Vagina (tissue), 2 donors: Measurements from ENCODE around the gene EMCN. TPM values are rescaled to one million over a fixed set of nuclear protein-coding genes. Genes with fewer than 3 reads are reported as not detected.

ENCODE experiments used
- DNase-seq, 2 donors: peaks; one replicate each; pipeline ENCODE4 v3.0.0-alpha.2; 2017; ENCODE audit errors: extremely low spot score in 2 of 2
- H3K27ac ChIP-seq: fragments of 200-600 bp; sonication (generic); one replicate; pipeline ENCODE4 v1.5.1; 2019
- H3K27me3 ChIP-seq: fragments of 200-600 bp; sonication (generic); one replicate; pipeline ENCODE4 v1.5.1; 2019
- H3K36me3 ChIP-seq, 2 donors: fragments of 200-600 bp; sonication (generic); one replicate each; pipeline ENCODE4 v1.5.1; 2017 to 2019
- H3K4me1 ChIP-seq: fragments of 200-600 bp; sonication (generic); one replicate; pipeline ENCODE4 v1.5.1; 2019
- H3K4me3 ChIP-seq, 2 donors: fragments of 200-600 bp; sonication (generic); 1 replicate in 1 of 2; 2 replicates in 1 of 2; pipeline ENCODE4 v1.5.1; 2016 to 2019
- H3K9me3 ChIP-seq: fragments of 200-600 bp; sonication (generic); one replicate; pipeline ENCODE4 v1.5.1; 2019
- CTCF ChIP-seq, 3 experiments: fragments of 450-650 bp in 2 of 3; fragments of 200-600 bp in 1 of 3; sonication (generic) in 1 of 3; IDR thresholded peaks; one replicate each; pipeline ENCODE4 v1.5.1; 2017 to 2019; ENCODE audit warnings: antibody characterized with exemption in 3 of 3, mild to moderate bottlenecking in 2 of 3, moderate library complexity in 2 of 3
- POLR2A ChIP-seq, 2 donors: fragments of 450-650 bp; IDR thresholded peaks; one replicate each; pipeline ENCODE4 v1.6.1; 2017; ENCODE audit warnings: antibody characterized with exemption in 2 of 2, mild to moderate bottlenecking in 2 of 2, moderate library complexity in 2 of 2
- POLR2AphosphoS5 ChIP-seq, 2 donors: sonication (generic); formaldehyde crosslinking; IDR thresholded peaks; one replicate each; pipeline ENCODE4 v1.9.0; 2017; ENCODE audit warnings: antibody characterized with exemption in 2 of 2, mild to moderate bottlenecking in 2 of 2, low read depth in 1 of 2; ENCODE audit not compliant: insufficient read depth in 1 of 2
- intact Hi-C: fragments of 100-400 bp; cut with DNase I; formaldehyde crosslinking; loops from one replicate; pipeline ENCODE4 v1.15.1; 2023
- total RNA-seq: library from RNA; depleted of rRNA; stranded (reverse); fragments of >200 nt; gene quantifications from one replicate; pipeline ENCODE4 v1.2.3, GENCODE V29; 2016

EMCN gene
- total RNA-seq, 1 donor from 2014 or later = 20.1 TPM

DNA sequence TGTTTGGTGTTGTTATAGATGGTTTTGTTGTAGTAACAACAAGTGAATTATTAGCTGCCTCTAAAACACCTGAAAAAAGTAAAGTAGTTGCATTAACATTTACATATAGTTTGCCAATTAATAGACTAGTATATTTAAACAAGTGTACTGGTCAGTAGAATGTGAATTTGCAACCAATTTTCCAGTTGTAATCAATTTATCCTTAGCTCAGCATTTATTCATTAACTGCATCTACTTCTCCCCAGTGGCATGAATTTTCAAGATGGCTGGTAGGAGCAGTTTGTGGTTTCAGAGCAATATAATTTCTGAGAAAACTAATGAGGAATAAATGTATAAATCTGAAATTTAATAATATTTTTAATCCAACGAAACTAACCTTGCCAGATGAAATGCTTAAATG is 37.9 kb downstream of the EMCN start:
- no peaks in the 10 kb centered on the region for H3K27me3 ChIP-seq
- H3K4me3 ChIP-seq = no peak overlapping the region
- no peak for DNase-seq
- intact Hi-C loops = no loop called here
- TF ChIP-seq POLR2AphosphoS5 (IDR thresholded peaks at IDR 0.05; ENCODE audit: insufficient read depth in 1 of 2, low read depth in 1 of 2) (no peak), POLR2A (IDR thresholded peaks at IDR 0.05) (no peak), CTCF (IDR thresholded peaks at IDR 0.05) (no peak)
- no peak overlapping the region for H3K27ac ChIP-seq
- no peaks in the 10 kb centered on the region for H3K4me1 ChIP-seq
- no peaks in the 10 kb centered on the region for H3K36me3 ChIP-seq
- no peaks in the 10 kb centered on the region for H3K9me3 ChIP-seq

GRCh38 chr4:100469555-100469954 is 48.3 kb downstream of the EMCN start:
- H3K4me3 ChIP-seq = no peak overlapping the region
- H3K27ac ChIP-seq = no peak overlapping the region
- no peaks in the 10 kb centered on the region for H3K4me1 ChIP-seq
- no peaks in the 10 kb centered on the region for H3K36me3 ChIP-seq
- intact Hi-C loops = no loop called here
- H3K27me3 ChIP-seq = no peaks in the 10 kb centered on the region
- H3K9me3 ChIP-seq = no peaks in the 10 kb centered on the region
- no peak for DNase-seq
- TF ChIP-seq CTCF (IDR thresholded peaks at IDR 0.05) (no peak), POLR2AphosphoS5 (IDR thresholded peaks at IDR 0.05; ENCODE audit: insufficient read depth in 1 of 2, low read depth in 1 of 2) (no peak), POLR2A (IDR thresholded peaks at IDR 0.05) (no peak)

DNA sequence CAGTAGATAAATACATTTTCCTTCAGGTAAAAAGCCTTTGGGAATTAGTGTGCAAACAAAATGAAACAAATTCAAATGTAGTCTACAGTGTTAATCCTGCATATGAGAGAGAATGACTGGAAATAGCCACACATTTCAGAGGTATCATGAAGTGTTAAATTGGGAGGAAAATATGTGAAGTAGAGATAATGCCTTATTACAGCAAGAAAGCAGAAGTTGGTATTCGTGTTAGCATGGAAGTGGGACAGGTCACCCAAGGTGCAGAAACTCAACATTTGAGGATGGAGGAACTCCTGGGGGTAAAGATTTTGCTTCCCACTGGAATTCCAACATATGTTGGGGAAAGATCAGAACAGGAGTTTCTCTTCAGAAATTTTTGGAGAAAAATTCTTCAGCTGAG is 51.3 kb downstream of the EMCN start:
- Histone ChIP-seq H3K4me1 (no peaks in the 10 kb centered on the region), H3K27ac (no peak overlapping the region), H3K27me3 (no peaks in the 10 kb centered on the region), H3K9me3 (no peaks in the 10 kb centered on the region), H3K36me3 (no peaks in the 10 kb centered on the region), H3K4me3 (no peak overlapping the region)
- intact Hi-C loops = no loop called here
- TF ChIP-seq POLR2AphosphoS5 (IDR thresholded peaks at IDR 0.05; ENCODE audit: insufficient read depth in 1 of 2, low read depth in 1 of 2) = no peak
- TF ChIP-seq POLR2A (IDR thresholded peaks at IDR 0.05) = no peak
- DNase-seq = no peak

GRCh38 chr4:100461807-100462605 is 55.8 kb downstream of the EMCN start:
- no peak for TF ChIP-seq POLR2A (IDR thresholded peaks at IDR 0.05)
- intact Hi-C loops = no loop called here

GRCh38 chr4:100450449-100450848 is 67.4 kb downstream of the EMCN start:
- TF ChIP-seq POLR2AphosphoS5 (IDR thresholded peaks at IDR 0.05; ENCODE audit: insufficient read depth in 1 of 2, low read depth in 1 of 2) (no peak), CTCF (IDR thresholded peaks at IDR 0.05) (no peak), POLR2A (IDR thresholded peaks at IDR 0.05) (no peak)
- intact Hi-C loops = no loop called here
- no peak for DNase-seq

More at GRCh38 chr4:100461807-100462605, 55.8 kb downstream of the EMCN start:
- no peaks in the 10 kb centered on the region for H3K27me3 ChIP-seq
- H3K9me3 ChIP-seq = no peaks in the 10 kb centered on the region
- no peak overlapping the region for H3K4me3 ChIP-seq
- no peaks in the 10 kb centered on the region for H3K36me3 ChIP-seq
- DNase-seq = no peak
- no peak overlapping the region for H3K27ac ChIP-seq
- H3K4me1 ChIP-seq = no peaks in the 10 kb centered on the region

DNA sequence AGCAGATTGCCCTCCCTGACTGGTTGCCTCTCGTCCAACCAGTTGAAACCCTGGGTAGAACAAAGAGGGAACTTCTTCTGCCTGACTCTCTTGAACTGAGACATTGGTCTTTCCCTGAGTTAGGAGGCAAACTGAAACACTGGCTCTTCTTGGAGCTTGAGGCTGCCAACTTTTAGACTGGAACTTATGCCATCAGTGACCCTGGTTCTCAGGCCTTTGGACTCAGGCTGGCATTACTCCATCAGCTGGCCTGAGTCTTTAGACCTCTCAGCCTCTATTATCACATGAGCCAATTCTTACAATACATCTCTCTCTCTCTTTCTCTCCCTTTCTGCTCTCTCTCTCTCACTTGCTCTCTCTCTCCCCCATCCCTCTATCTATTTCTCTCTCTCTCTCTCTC is 86.4 kb downstream of the EMCN start:
- Histone ChIP-seq H3K27me3 (no peaks in the 10 kb centered on the region), H3K9me3 (no peaks in the 10 kb centered on the region), H3K4me3 (no peak overlapping the region), H3K4me1 (no peaks in the 10 kb centered on the region), H3K36me3 (no peaks in the 10 kb centered on the region), H3K27ac (no peak overlapping the region)
- DNase-seq = no peak
- no peak for TF ChIP-seq POLR2AphosphoS5 (IDR thresholded peaks at IDR 0.05; ENCODE audit: insufficient read depth in 1 of 2, low read depth in 1 of 2)
- intact Hi-C loops = no loop called here

More at GRCh38 chr4:100450449-100450848, 67.4 kb downstream of the EMCN start:
- no peaks in the 10 kb centered on the region for H3K9me3 ChIP-seq
- no peak overlapping the region for H3K27ac ChIP-seq
- H3K4me3 ChIP-seq = no peak overlapping the region
- no peaks in the 10 kb centered on the region for H3K4me1 ChIP-seq
- H3K36me3 ChIP-seq = no peaks in the 10 kb centered on the region
- no peaks in the 10 kb centered on the region for H3K27me3 ChIP-seq
